HCT116 (cell line): ENCODE data around the gene NECAP2. TPM values are rescaled to one million over a fixed set of nuclear protein-coding genes. Genes with fewer than 3 reads are reported as not detected.

Source experiments
- ATAC-seq: fragments of 200-7000 bp; cut with Tn5 transposase; 2 replicates; pipeline ENCODE4 v1.9.1; 2020; ENCODE audit warnings: mild to moderate bottlenecking, moderate library complexity
- BruUV-seq: library from RNA; stranded (reverse); fragments of 400-500 nt; replicated peaks from 2 replicates; lab custom pipeline; 2021; lab: Mats Ljungman, UMichigan
- CTCF ChIA-PET: fragments of 300-600 bp; sonication (Branson Sonifier 250); formaldehyde crosslinking; loops from one replicate; lab custom pipeline; 2021; ENCODE audit warnings: antibody characterized with exemption; lab: Charles Lee
- POLR2A ChIA-PET: fragments of 300-600, 350-600 bp; sonication (Branson Sonifier 250); formaldehyde crosslinking; loops from one replicate; lab custom pipeline; 2021; ENCODE audit warnings: antibody characterized with exemption; lab: Charles Lee
- RAD21 ChIA-PET, 2 experiments: fragments of 300-600 bp; sonication (Branson Sonifier 250); formaldehyde crosslinking; loops; one replicate each; lab custom pipeline; 2023; ENCODE audit warnings: low total read pairs in 2 of 2; ENCODE audit not compliant: uncharacterized antibody in 2 of 2, unreplicated experiment in 2 of 2, low non-redundant PET in 1 of 2; lab: Charles Lee
- DNase-seq: peaks from one replicate; pipeline ENCODE4 v3.0.0-alpha.2; 2010; ENCODE audit warnings: low read depth, low spot score
- H2AFZ ChIP-seq: fragments of 200-600 bp; shearing (Covaris generic), sonication (generic); 2 replicates; pipeline ENCODE4 v1.6.1; 2017; ENCODE audit warnings: low read depth, mixed run types, mixed read lengths, antibody characterized with exemption, low read length; ENCODE audit not compliant: poor library complexity, severe bottlenecking
- H3K27ac ChIP-seq: 2 replicates; pipeline ENCODE4 v1.5.1; 2012; ENCODE audit warnings: low read depth, low read length
- H3K27me3 ChIP-seq: fragments of 200-600 bp; sonication (generic); 2 replicates; pipeline ENCODE4 v1.6.1; 2016; ENCODE audit warnings: mixed run types, low read length, mixed read lengths; ENCODE audit not compliant: insufficient read depth
- H3K36me3 ChIP-seq, 2 experiments: fragments of 200-500 bp in 1 of 2; fragments of 200-600 bp in 1 of 2; sonication (Bioruptor generic) in 1 of 2; sonication (generic) in 1 of 2; 2 replicates each; pipeline versions ENCODE4 v1.5.1 to v1.6.1; 2014 to 2016; ENCODE audit warnings: low read length in 2 of 2, inconsistent platforms in 1 of 2, mixed read lengths in 1 of 2, mixed run types in 1 of 2; ENCODE audit not compliant: insufficient read depth in 2 of 2, control insufficient read depth in 1 of 2
- H3K4me1 ChIP-seq, 2 experiments: fragments of 200-600 bp in 1 of 2; sonication (generic) in 1 of 2; 2 replicates each; pipeline versions ENCODE4 v1.5.1 to v1.6.1; 2012 to 2017; ENCODE audit warnings: low read length in 2 of 2, inconsistent platforms in 1 of 2, mild to moderate bottlenecking in 1 of 2, mixed read lengths in 1 of 2, mixed run types in 1 of 2, moderate library complexity in 1 of 2; ENCODE audit not compliant: insufficient read depth in 2 of 2, control insufficient read depth in 1 of 2
- H3K4me2 ChIP-seq: fragments of 200-600 bp; sonication (generic); 2 replicates; pipeline ENCODE4 v1.6.1; 2017; ENCODE audit warnings: mixed run types, low read length, mixed read lengths
- H3K4me3 ChIP-seq, 2 experiments: fragments of 200-600 bp in 1 of 2; sonication (generic) in 1 of 2; replicated peaks in 1 of 2; 2 replicates each; pipeline ENCODE4 v1.5.1; 2011 to 2016; ENCODE audit warnings: low read length in 2 of 2, control low read depth in 1 of 2, low read depth in 1 of 2, mild to moderate bottlenecking in 1 of 2, mixed read lengths in 1 of 2, mixed run types in 1 of 2
- H3K79me2 ChIP-seq: fragments of 200-600 bp; sonication (generic); 2 replicates; pipeline ENCODE4 v1.6.1; 2017; ENCODE audit warnings: mild to moderate bottlenecking, mixed run types, low read length, moderate library complexity, mixed read lengths; ENCODE audit not compliant: insufficient read depth
- H3K9ac ChIP-seq: fragments of 200-600 bp; sonication (generic); 2 replicates; pipeline ENCODE4 v1.6.1; 2016; ENCODE audit warnings: low read length, mixed read lengths
- H3K9me2 ChIP-seq: fragments of 200-600 bp; sonication (generic), shearing (Covaris generic); 2 replicates; pipeline ENCODE4 v1.6.1; 2017; ENCODE audit warnings: mixed run types, mild to moderate bottlenecking, moderate library complexity; ENCODE audit not compliant: insufficient read depth
- H3K9me3 ChIP-seq, 2 experiments: fragments of 200-500 bp in 1 of 2; fragments of 200-600 bp in 1 of 2; sonication (Bioruptor generic) in 1 of 2; sonication (generic) in 1 of 2; 2 replicates each; pipeline ENCODE4 v1.6.1; 2014 to 2017; ENCODE audit warnings: low read length in 2 of 2, mixed read lengths in 2 of 2, inconsistent platforms in 1 of 2, low read depth in 1 of 2, mild to moderate bottlenecking in 1 of 2, mixed run types in 1 of 2, moderate library complexity in 1 of 2; ENCODE audit not compliant: control insufficient read depth in 1 of 2, insufficient read depth in 1 of 2
- H4K20me1 ChIP-seq: fragments of 200-600 bp; sonication (generic), shearing (Covaris generic); 2 replicates; pipeline ENCODE4 v1.6.1; 2017; ENCODE audit warnings: mixed run types, mild to moderate bottlenecking, moderate library complexity; ENCODE audit not compliant: insufficient read depth
- ATF3 ChIP-seq: IDR thresholded peaks from 2 replicates; pipeline ENCODE4 v1.6.1; 2012
- CBX3 ChIP-seq: IDR thresholded peaks from 2 replicates; pipeline ENCODE4 v1.6.1; 2012; ENCODE audit warnings: low read depth
- CEBPB ChIP-seq: IDR thresholded peaks from 2 replicates; pipeline ENCODE4 v1.6.1; 2012; ENCODE audit warnings: low read depth
- CTCF ChIP-seq, 3 experiments: fragments of 200-600 bp in 1 of 3; sonication (generic) in 1 of 3; IDR thresholded peaks in 2 of 3; conservative IDR thresholded peaks in 1 of 3; 2 replicates each; pipeline ENCODE4 v1.5.1; 2012 to 2017; ENCODE audit warnings: low read depth in 2 of 3, low read length in 2 of 3, antibody characterized with exemption in 1 of 3, borderline replicate concordance in 1 of 3, control low read depth in 1 of 3, mild to moderate bottlenecking in 1 of 3, mixed read lengths in 1 of 3, mixed run types in 1 of 3, moderate library complexity in 1 of 3; ENCODE audit not compliant: insufficient read depth in 1 of 3
- EGR1 ChIP-seq: IDR thresholded peaks from 2 replicates; pipeline ENCODE4 v1.6.1; 2012; ENCODE audit warnings: low read depth
- EZH2phosphoT487 ChIP-seq: fragments of 200-600 bp; IDR thresholded peaks from 2 replicates; pipeline ENCODE4 v1.6.1; 2018; ENCODE audit warnings: antibody characterized with exemption, borderline replicate concordance
- FOSL1 ChIP-seq: IDR thresholded peaks from 2 replicates; pipeline ENCODE4 v1.6.1; 2012; ENCODE audit warnings: low read depth
- JUND ChIP-seq: IDR thresholded peaks from 2 replicates; pipeline ENCODE4 v1.6.1; 2012
- MAX ChIP-seq: IDR thresholded peaks from 2 replicates; pipeline ENCODE4 v1.6.1; 2012
- POLR2AphosphoS5 ChIP-seq: IDR thresholded peaks from 2 replicates; pipeline ENCODE4 v1.6.1; 2011; ENCODE audit warnings: mild to moderate bottlenecking, low read depth, low read length, moderate library complexity
- SIN3A ChIP-seq: IDR thresholded peaks from 2 replicates; pipeline ENCODE4 v1.6.1; 2012; ENCODE audit warnings: low read depth
- SRF ChIP-seq: IDR thresholded peaks from 2 replicates; pipeline ENCODE4 v1.6.1; 2012; ENCODE audit warnings: low read depth
- YY1 ChIP-seq: IDR thresholded peaks from 2 replicates; pipeline ENCODE4 v1.6.1; 2011; ENCODE audit warnings: low read length, low read depth, moderate library complexity, mild to moderate bottlenecking; ENCODE audit not compliant: insufficient replicate concordance; ENCODE audit errors: extremely low read depth
- ZBTB33 ChIP-seq: IDR thresholded peaks from 2 replicates; pipeline ENCODE4 v1.6.1; 2011; ENCODE audit warnings: mild to moderate bottlenecking, low read length, moderate library complexity; ENCODE audit not compliant: insufficient replicate concordance; ENCODE audit errors: extremely low read depth
- ZFX ChIP-seq: fragments of 450-650 bp; IDR thresholded peaks from 2 replicates; pipeline ENCODE4 v1.6.1; 2017
- ZNF274 ChIP-seq: fragments of 200-500 bp; sonication (Bioruptor generic); IDR thresholded peaks from 2 replicates; pipeline ENCODE4 v1.6.1; 2014; ENCODE audit warnings: mild to moderate bottlenecking, low read depth, low read length, inconsistent platforms
- intact Hi-C: fragments of 100-400 bp; cut with micrococcal nuclease; formaldehyde crosslinking; loops from 2 replicates; pipeline ENCODE4 v1.10.0; 2022
- total RNA-seq: library from RNA; stranded (reverse); gene quantifications from one replicate; pipeline ENCODE4 v1.2.1, GENCODE V29; 2021; ENCODE audit not compliant: unreplicated experiment
- TF ChIP-seq, protein P1 (sequence below): IDR thresholded peaks from 2 replicates; pipeline ENCODE4 v1.6.1; 2012; ENCODE audit warnings: low read depth

Gene NECAP2
- total RNA-seq, 1 experiment from 2014 or later, result 35.5 TPM

DNA sequence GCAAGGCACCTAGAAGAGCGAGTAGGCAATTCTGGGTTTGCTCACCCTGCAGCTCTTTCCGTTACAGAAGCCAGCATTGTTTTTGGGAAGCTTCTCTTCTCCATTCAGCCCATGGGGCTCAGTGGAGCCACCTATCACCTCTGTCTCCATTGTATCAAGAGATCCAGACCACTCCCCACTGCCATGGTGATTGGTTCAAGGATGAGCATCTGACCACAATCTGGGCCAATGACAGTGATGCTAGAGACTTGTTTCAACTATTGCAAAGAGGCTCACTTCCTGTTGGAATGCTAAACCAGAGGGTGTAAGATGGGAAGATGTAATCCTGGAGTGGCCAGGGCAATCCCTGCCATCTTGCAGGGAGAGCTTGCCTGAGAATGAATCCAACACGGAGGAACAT, 9.9 kb upstream of the NECAP2 start (continued):
- TF ChIP-seq, protein P1, sequence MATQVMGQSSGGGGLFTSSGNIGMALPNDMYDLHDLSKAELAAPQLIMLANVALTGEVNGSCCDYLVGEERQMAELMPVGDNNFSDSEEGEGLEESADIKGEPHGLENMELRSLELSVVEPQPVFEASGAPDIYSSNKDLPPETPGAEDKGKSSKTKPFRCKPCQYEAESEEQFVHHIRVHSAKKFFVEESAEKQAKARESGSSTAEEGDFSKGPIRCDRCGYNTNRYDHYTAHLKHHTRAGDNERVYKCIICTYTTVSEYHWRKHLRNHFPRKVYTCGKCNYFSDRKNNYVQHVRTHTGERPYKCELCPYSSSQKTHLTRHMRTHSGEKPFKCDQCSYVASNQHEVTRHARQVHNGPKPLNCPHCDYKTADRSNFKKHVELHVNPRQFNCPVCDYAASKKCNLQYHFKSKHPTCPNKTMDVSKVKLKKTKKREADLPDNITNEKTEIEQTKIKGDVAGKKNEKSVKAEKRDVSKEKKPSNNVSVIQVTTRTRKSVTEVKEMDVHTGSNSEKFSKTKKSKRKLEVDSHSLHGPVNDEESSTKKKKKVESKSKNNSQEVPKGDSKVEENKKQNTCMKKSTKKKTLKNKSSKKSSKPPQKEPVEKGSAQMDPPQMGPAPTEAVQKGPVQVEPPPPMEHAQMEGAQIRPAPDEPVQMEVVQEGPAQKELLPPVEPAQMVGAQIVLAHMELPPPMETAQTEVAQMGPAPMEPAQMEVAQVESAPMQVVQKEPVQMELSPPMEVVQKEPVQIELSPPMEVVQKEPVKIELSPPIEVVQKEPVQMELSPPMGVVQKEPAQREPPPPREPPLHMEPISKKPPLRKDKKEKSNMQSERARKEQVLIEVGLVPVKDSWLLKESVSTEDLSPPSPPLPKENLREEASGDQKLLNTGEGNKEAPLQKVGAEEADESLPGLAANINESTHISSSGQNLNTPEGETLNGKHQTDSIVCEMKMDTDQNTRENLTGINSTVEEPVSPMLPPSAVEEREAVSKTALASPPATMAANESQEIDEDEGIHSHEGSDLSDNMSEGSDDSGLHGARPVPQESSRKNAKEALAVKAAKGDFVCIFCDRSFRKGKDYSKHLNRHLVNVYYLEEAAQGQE, result no peak
- TF ChIP-seq CEBPB (no peak), EGR1 (no peak)

- ChIA-PET RAD21 (no interaction called here), CTCF (no interaction called here), POLR2A (no interaction called here)
- no TSS peak for BruUV-seq
- Histone ChIP-seq H3K36me3 (no peaks in the 10 kb centered on the region), H3K9me3 (no peaks in the 10 kb centered on the region), H3K27ac (no peak overlapping the region), H3K27me3 (no peaks in the 10 kb centered on the region), H3K4me3 (no peak overlapping the region), H3K4me1 (peaks cover 0 to 4% of the 10 kb centered on the region in 2 experiments; a peak in 1 of 4 replicates), H3K79me2 (no peaks in the 10 kb centered on the region), H2AFZ (no peak overlapping the region), H3K9me2 (no peaks in the 10 kb centered on the region), H3K9ac (no peak overlapping the region), H3K4me2 (no peak overlapping the region), H4K20me1 (no peaks in the 10 kb centered on the region)
- ATAC-seq (no peak), DNase-seq (no peak)
- intact Hi-C loops, result no loop called here
- no peak for TF ChIP-seq ATF3
- no peak for TF ChIP-seq SRF
- no peak for TF ChIP-seq CBX3
- TF ChIP-seq FOSL1, result no peak
- no peak for TF ChIP-seq CEBPB
- TF ChIP-seq POLR2AphosphoS5, result no peak
- no peak for TF ChIP-seq ZNF274
- TF ChIP-seq MAX, result no peak
- TF ChIP-seq CTCF (IDR thresholded peaks at IDR 0.05 in 2 of 3, conservative IDR thresholded peaks at IDR 0.05 in 1 of 3; ENCODE audit: borderline replicate concordance in 1 of 3, insufficient read depth in 1 of 3, low read depth in 2 of 3, low read length in 2 of 3), result no peak
- no peak for TF ChIP-seq JUND
- no peak for TF ChIP-seq ZFX
- TF ChIP-seq ZBTB33, result no peak
- no peak for TF ChIP-seq SIN3A
- TF ChIP-seq EZH2phosphoT487, result no peak
- no peak for TF ChIP-seq YY1
- no peak for TF ChIP-seq EGR1
Measured at GRCh38 chr1:16433030-16433429, 7.5 kb upstream of the NECAP2 start.
